Prostate gland (tissue), 2 donors: ENCODE data around the gene UBTD2.

ENCODE experiments used
- POLR2A ChIP-seq: fragments of 450-650 bp; IDR thresholded peaks from one replicate; pipeline ENCODE4 v1.6.1; 2016; ENCODE audit warnings: antibody characterized with exemption, mild to moderate bottlenecking
- TF ChIP-seq, protein P1 (sequence below), 4 experiments: fragments of 200-600 bp in 2 of 4; fragments of 450-650 bp in 2 of 4; sonication (generic) in 2 of 4; IDR thresholded peaks; 1 replicate in 3 of 4; 2 replicates in 1 of 4; pipeline ENCODE4 v1.5.1; 2016 to 2019; ENCODE audit warnings: antibody characterized with exemption in 4 of 4, mild to moderate bottlenecking in 2 of 4, moderate library complexity in 2 of 4

DNA sequence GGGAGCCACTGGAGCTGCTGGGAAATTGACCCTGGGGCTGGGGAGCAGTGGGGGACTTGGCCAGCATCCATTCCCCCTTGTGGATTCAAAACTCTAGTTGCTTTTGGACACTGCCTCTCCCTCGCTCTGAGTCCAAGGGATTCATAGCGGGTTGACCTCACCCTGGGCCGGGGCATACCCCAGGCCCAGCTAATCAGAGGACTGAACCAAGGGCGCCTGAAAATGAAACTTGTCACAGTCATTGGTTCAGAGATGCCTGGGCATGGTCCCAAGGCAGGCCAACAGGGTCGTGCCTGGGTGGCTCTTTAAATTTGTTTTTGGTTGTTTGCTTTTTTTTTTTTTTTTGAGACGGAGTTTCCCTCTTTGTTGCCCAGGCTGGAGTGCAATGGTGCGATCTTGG lies 118.1 kb downstream of the UBTD2 start:
- TF ChIP-seq, protein P1, sequence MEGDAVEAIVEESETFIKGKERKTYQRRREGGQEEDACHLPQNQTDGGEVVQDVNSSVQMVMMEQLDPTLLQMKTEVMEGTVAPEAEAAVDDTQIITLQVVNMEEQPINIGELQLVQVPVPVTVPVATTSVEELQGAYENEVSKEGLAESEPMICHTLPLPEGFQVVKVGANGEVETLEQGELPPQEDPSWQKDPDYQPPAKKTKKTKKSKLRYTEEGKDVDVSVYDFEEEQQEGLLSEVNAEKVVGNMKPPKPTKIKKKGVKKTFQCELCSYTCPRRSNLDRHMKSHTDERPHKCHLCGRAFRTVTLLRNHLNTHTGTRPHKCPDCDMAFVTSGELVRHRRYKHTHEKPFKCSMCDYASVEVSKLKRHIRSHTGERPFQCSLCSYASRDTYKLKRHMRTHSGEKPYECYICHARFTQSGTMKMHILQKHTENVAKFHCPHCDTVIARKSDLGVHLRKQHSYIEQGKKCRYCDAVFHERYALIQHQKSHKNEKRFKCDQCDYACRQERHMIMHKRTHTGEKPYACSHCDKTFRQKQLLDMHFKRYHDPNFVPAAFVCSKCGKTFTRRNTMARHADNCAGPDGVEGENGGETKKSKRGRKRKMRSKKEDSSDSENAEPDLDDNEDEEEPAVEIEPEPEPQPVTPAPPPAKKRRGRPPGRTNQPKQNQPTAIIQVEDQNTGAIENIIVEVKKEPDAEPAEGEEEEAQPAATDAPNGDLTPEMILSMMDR (IDR thresholded peaks at IDR 0.05), result no peak
- no peak for TF ChIP-seq POLR2A
